GM12878 (cell line): ENCODE results near the gene GNB3. TPM values are rescaled to one million over a fixed set of nuclear protein-coding genes. Genes with fewer than 3 reads are reported as not detected.

ENCODE experiments used
- BCL3 ChIP-seq: IDR thresholded peaks from 2 replicates; pipeline ENCODE4 v1.6.1; 2011; ENCODE audit warnings: borderline replicate concordance, low read depth, mild to moderate bottlenecking, moderate library complexity, low read length; ENCODE audit not compliant: insufficient read depth, poor library complexity, severe bottlenecking
- CHD1 ChIP-seq: IDR thresholded peaks from 2 replicates; pipeline ENCODE4 v1.6.1; 2012; ENCODE audit warnings: low read depth, low read length, improper control_type of control experiment
- CHD2 ChIP-seq: IDR thresholded peaks from 2 replicates; pipeline ENCODE4 v1.6.1; 2011; ENCODE audit warnings: low read depth, low read length, improper control_type of control experiment, borderline replicate concordance
- CHD4 ChIP-seq: fragments of 200-600 bp; sonication (generic); IDR thresholded peaks from 2 replicates; pipeline ENCODE4 v1.6.1; 2016; ENCODE audit warnings: mild to moderate bottlenecking
- CTCF ChIP-seq, 3 experiments: IDR thresholded peaks in 2 of 3; conservative IDR thresholded peaks in 1 of 3; 2 replicates each; pipeline ENCODE4 v1.5.1; 2011; ENCODE audit warnings: low read depth in 3 of 3, low read length in 3 of 3, mild to moderate bottlenecking in 3 of 3, control low read depth in 2 of 3, moderate library complexity in 2 of 3, inconsistent platforms in 1 of 3, mixed read lengths in 1 of 3; ENCODE audit not compliant: control insufficient read depth in 2 of 3, insufficient read depth in 1 of 3; ENCODE audit errors: extremely low read depth in 1 of 3
- DPF2 ChIP-seq: fragments of 450-650 bp; IDR thresholded peaks from 2 replicates; pipeline ENCODE4 v1.6.1; 2017; ENCODE audit warnings: mild to moderate bottlenecking
- E2F8 ChIP-seq: fragments of 450-650 bp; IDR thresholded peaks from 2 replicates; pipeline ENCODE4 v1.6.1; 2018; ENCODE audit warnings: mild to moderate bottlenecking, low read depth, moderate library complexity; ENCODE audit not compliant: partially characterized antibody
- ELK1 ChIP-seq: IDR thresholded peaks from 2 replicates; pipeline ENCODE4 v1.6.1; 2012; ENCODE audit warnings: low read depth, low read length, improper control_type of control experiment
- FOXK2 ChIP-seq: fragments of 450-650 bp; IDR thresholded peaks from 2 replicates; pipeline ENCODE4 v1.6.1; 2017; ENCODE audit warnings: mild to moderate bottlenecking, moderate library complexity
- JUNB ChIP-seq: IDR thresholded peaks from 2 replicates; pipeline ENCODE4 v1.6.1; 2016; ENCODE audit warnings: antibody characterized with exemption, mild to moderate bottlenecking
- MEF2A ChIP-seq: IDR thresholded peaks from 2 replicates; pipeline ENCODE4 v1.6.1; 2011; ENCODE audit warnings: low read depth, mild to moderate bottlenecking, low read length, moderate library complexity; ENCODE audit not compliant: insufficient read depth
- MXI1 ChIP-seq: fragments of 150-350 bp; IDR thresholded peaks from 2 replicates; pipeline ENCODE4 v1.6.1; 2011; ENCODE audit warnings: low read depth, mild to moderate bottlenecking, inconsistent platforms, low read length, improper control_type of control experiment
- NFXL1 ChIP-seq: fragments of 450-650 bp; IDR thresholded peaks from 2 replicates; pipeline ENCODE4 v1.6.1; 2017; ENCODE audit warnings: antibody characterized with exemption, mild to moderate bottlenecking, borderline replicate concordance
- NR2C2 ChIP-seq: IDR thresholded peaks from 2 replicates; pipeline ENCODE4 v1.6.1; 2011; ENCODE audit warnings: borderline replicate concordance, low read depth; ENCODE audit not compliant: control insufficient read depth, insufficient read length
- NR2F1 ChIP-seq: fragments of 450-650 bp; conservative IDR thresholded peaks from 2 replicates; pipeline ENCODE4 v1.6.1; 2017; ENCODE audit warnings: mild to moderate bottlenecking
- PAX8 ChIP-seq: fragments of 450-650 bp; IDR thresholded peaks from 2 replicates; pipeline ENCODE4 v1.6.1; 2017; ENCODE audit warnings: mild to moderate bottlenecking, moderate library complexity
- PML ChIP-seq: IDR thresholded peaks from 2 replicates; pipeline ENCODE4 v1.6.1; 2012; ENCODE audit warnings: low read length, inconsistent platforms
- RFX5 ChIP-seq: IDR thresholded peaks from 2 replicates; pipeline ENCODE4 v1.6.1; 2011; ENCODE audit warnings: low read depth, low read length, improper control_type of control experiment
- SIX5 ChIP-seq: IDR thresholded peaks from 2 replicates; pipeline ENCODE4 v1.6.1; 2011; ENCODE audit warnings: mild to moderate bottlenecking, low read depth, low read length, moderate library complexity; ENCODE audit not compliant: severe bottlenecking
- SP1 ChIP-seq: IDR thresholded peaks from one replicate; pipeline ENCODE4 v1.6.1; 2011; ENCODE audit warnings: low read depth, low read length
- SUPT20H ChIP-seq: IDR thresholded peaks from 2 replicates; pipeline ENCODE4 v1.6.1; 2011; ENCODE audit warnings: low read depth, mild to moderate bottlenecking, low read length, moderate library complexity, borderline replicate concordance; ENCODE audit not compliant: control insufficient read depth
- SUZ12 ChIP-seq: fragments of 200-600 bp; sonication (generic); IDR thresholded peaks from one replicate; pipeline ENCODE4 v1.6.1; 2018; ENCODE audit warnings: antibody characterized with exemption, mild to moderate bottlenecking; ENCODE audit not compliant: unreplicated experiment
- ZNF217 ChIP-seq: fragments of 450-650 bp; IDR thresholded peaks from 2 replicates; pipeline ENCODE4 v1.6.1; 2017; ENCODE audit warnings: antibody characterized with exemption, mild to moderate bottlenecking
- ZZZ3 ChIP-seq: IDR thresholded peaks from 2 replicates; pipeline ENCODE4 v1.6.1; 2011; ENCODE audit warnings: low read depth; ENCODE audit not compliant: control insufficient read depth, insufficient read length
- polyA plus RNA-seq, 11 experiments: library from polyadenylated mRNA; depleted of rRNA in 4 of 11; unstranded in 6 of 11; stranded (reverse) in 5 of 11; fragments of >200 nt; fragmentation: Nextera tagmentation in 4 of 11; fragmentation: Illumina TruSeq in 1 of 11; extraction: Ambion mirVana in 4 of 11; extraction: Trizol in 1 of 11; gene quantifications; 1 replicate in 1 of 11; 2 replicates in 10 of 11; pipeline versions ENCODE4 v1.2.1 to v1.2.3, GENCODE V29; 2011 to 2016; ENCODE audit warnings: inconsistent platforms in 2 of 11, missing spikeins in 2 of 11, low read depth in 1 of 11
- total RNA-seq, 4 experiments: library from RNA; depleted of rRNA in 3 of 4; stranded (reverse); fragments of >200 nt in 3 of 4; fragmentation: Illumina TruSeq in 1 of 4; extraction: Trizol in 1 of 4; gene quantifications; 2 replicates each; pipeline versions ENCODE4 v1.2.1 to v1.2.3, GENCODE V29; 2013 to 2021

GNB3 gene
- total and polyA plus RNA-seq, 10 of the 15 experiments (the other 5 are each of a cell fraction or from before 2014, with no cell fraction given) = 0.05 to 1.1 (median 0.36) TPM

- TF ChIP-seq SIX5 (no peak), MXI1 (no peak), CTCF (IDR thresholded peaks at IDR 0.05 in 2 of 3, conservative IDR thresholded peaks at IDR 0.05 in 1 of 3; ENCODE audit: control insufficient read depth in 2 of 3, extremely low read depth in 1 of 3, insufficient read depth in 1 of 3, low read depth in 3 of 3, low read length in 3 of 3) (no peak), RFX5 (no peak), NR2C2 (no peak), NFXL1 (no peak), PML (0 out of 2 replicates have a peak, but pooled peaks have one; percentile 21), ZNF217 (no peak), SUZ12 (no peak), ELK1 (no peak), DPF2 (no peak), MEF2A (no peak), CHD4 (no peak), SUPT20H (no peak), BCL3 (peak; percentile 21), CHD2 (no peak), NR2F1 (no peak), PAX8 (no peak), E2F8 (peak; percentile 17), ZZZ3 (no peak), SP1 (no peak), CHD1 (no peak), JUNB (no peak), FOXK2 (no peak)
Observed at GRCh38 chr12:6871052-6871957, 30.6 kb downstream of the GNB3 start (continued).
